Pons (tissue), 1 donor: ENCODE results near the gene EPHA1.

ENCODE experiments used
- DNase-seq: peaks from one replicate; pipeline ENCODE4 v3.0.0-alpha.2; 2016; ENCODE audit warnings: low spot score

Gene EPHA1

GRCh38 chr7:143372070-143372469 is 36.6 kb downstream of the EPHA1 start:
- peak; percentile 98 for DNase-seq

- no peak for DNase-seq
Measured at GRCh38 chr7:143369678-143370651, 38.7 kb downstream of the EPHA1 start.

GRCh38 chr7:143368387-143368786 is 40.3 kb downstream of the EPHA1 start:
- no peak for DNase-seq

- no peak for DNase-seq
Measured at GRCh38 chr7:143367972-143368371, 40.7 kb downstream of the EPHA1 start.

DNA sequence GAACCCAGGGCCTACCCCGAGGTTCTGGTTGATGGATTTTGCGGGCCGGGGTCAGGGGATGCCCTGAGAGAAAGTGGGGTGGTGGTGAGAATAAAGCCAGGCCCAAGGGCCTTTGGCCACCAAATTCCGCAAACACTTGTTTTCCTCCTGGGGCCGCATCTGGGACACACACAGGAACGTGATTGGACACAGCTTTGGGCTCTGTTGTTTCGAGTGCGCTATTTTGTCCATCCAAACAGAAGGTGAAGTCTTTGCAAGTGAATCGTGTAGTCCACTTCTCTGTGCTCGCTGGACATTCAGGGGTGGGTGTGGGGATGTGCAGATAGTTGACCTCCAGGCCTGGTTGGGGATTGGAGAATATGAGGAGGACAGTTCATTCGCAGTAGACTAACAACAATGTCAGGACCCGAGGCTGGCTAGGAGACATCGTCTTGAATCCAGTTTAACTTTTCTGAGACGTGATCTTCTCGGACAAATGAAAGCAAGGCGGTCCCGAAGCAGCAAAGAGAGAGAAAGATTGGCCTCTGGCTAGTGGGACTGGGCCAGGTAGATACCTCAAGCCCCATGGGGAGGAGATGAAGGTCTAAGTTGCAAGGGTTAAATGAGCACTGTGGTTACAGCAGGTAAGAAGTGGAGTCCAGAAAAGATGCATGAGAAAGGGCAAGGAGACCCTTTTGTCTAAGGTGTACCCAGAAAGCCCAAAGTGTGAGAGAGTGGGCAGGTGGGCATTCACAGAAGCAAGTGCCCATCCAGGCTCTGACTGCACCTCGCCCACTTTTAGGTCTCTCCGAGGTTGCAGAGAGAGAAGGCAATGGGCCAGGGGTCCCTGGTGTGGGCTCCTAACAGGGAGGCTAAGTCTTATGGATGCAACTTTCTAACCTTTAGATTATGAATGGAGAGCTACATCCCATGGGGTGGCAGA is 45.4 kb downstream of the EPHA1 start:
- DNase-seq = peak; percentile 57

DNA sequence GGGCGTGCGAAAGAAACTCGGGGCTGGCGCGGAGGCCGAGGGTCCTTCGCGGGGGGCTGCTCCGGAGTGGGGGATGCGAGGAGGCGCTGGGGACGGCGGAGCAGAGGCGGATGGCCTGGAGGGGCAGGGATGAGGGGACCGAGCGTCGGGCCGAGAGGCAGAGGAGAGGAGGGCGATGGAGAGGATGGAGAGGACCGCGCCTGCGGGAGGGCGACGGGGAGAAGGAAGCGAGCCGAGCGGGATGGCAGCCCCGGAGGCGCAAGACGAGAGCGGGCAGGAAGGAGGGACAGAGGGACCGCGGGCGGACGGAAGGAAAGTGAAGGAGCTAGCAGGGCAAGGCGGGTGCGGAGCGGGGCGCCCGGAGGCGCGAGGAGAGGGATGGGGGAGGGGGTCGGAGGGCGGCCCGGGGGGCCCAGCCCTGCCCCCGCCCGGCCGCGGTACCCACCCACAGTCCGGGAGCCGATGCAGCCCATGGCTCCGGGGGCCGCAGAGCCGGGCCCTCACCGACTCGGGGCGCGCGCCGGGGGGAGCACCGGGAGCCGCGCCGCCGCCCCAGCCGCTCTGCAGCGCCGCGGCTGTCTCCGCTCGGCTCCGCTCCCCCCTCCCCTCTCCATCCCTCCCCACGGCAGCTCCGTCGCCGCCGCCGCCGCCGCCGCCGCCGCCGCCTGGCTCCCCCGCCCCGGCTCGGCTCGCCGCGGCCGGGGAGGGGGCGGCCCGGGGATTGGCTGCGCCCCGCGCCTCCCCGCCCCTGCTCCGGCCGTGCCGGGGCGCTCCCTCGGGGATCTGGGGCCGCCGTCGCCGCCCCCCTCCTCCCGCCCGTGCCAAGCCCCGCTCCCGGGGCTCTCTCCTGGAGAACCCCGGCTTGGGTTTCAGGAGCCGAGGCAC is 46.3 kb downstream of the EPHA1 start, which contains the start of gene FAM131B:
Gene FAM131B, minus strand, starts transcription at position 583 of the 885 bp plus-strand sequence. Its CDS starts 110 bp downstream, at position 473.
- no peak for DNase-seq

DNA sequence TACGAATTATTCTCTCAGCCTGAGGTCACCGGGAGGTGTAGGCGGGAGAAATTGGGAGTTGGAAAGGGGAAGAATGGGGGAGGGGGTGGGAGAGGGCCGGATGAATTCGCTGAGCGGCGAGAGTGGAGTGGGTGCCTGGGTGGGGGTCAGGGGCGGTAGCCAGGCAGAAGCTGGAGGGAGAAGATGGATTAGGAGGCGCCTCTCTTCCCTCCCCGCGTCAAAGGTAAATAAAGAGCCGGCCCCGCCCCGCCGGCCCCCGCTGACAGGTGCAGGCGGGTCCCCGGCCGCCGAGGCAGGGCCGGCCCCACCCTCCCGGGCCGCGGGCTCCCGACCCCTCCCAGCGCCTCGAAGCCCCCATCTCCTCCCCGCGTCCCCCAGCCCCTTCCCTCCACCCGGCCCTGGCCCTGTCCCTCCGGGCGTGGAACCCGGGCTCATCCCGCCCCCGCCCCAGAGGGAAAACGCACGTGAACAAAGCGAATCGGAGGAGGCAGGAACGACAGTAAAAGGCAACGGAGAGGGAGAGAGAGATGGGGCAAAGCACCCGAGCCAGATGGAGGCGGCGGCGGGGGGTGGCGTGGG is 47.0 kb downstream of the EPHA1 start:
- no peak for DNase-seq

GRCh38 chr7:143360788-143361551 is 47.7 kb downstream of the EPHA1 start:
- peak; percentile 70 for DNase-seq

GRCh38 chr7:143359771-143360353 is 48.8 kb downstream of the EPHA1 start:
- no peak for DNase-seq

DNA sequence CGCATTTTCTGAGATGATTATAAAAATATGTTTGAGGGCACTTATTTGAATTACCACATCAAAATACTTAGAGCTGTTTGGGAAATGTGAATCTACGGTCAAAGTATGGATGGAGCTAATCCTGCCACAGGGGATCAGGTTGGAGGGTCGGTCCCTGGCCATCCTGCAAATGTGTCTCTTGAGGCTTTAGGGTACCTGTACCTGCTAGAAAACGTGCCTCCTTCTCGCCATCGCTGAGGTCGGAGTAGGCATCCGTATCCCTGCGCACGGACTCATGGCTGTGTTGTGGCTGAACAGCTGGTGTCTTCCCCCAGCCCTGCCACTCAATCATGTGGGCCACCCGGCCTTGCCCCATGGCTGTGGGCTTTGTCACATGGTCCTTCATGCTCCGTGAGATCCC is 50.0 kb downstream of the EPHA1 start:
- no peak for DNase-seq

DNA sequence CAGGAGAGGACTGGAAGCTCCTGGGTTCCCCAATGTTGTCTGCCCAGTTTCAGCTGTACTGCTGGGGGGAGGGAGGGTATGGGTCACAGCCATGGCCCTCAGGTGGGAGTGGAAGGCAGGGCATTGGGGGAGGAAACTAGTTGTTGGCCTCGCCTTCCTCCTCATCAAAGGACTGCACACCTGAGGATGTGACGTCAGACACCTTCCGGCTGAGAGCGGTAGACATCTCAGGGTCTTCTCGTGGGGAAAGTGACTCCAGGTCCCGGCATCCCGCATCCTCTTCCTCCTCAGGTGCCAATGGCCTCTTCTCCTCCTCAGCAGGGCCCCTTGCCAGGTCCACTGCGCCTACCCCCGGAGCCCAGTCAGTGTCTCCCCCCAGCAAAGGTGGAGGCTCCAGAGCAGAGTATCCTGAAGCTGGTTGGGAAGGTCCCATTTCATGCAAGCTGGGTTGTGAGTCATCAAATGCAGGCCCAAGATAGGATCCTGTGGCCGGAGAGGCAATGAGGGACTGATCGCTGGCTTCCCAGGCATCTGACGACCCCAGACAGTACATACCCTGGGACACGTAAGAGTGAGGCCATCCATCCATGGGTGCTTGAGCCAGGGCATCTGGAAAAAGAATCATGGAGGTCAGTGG is 52.1 kb downstream of the EPHA1 start:
- no peak for DNase-seq

GRCh38 chr7:143355450-143356385 is 52.9 kb downstream of the EPHA1 start:
- no peak for DNase-seq

GRCh38 chr7:143354965-143355364 is 53.7 kb downstream of the EPHA1 start:
- DNase-seq = no peak

DNA sequence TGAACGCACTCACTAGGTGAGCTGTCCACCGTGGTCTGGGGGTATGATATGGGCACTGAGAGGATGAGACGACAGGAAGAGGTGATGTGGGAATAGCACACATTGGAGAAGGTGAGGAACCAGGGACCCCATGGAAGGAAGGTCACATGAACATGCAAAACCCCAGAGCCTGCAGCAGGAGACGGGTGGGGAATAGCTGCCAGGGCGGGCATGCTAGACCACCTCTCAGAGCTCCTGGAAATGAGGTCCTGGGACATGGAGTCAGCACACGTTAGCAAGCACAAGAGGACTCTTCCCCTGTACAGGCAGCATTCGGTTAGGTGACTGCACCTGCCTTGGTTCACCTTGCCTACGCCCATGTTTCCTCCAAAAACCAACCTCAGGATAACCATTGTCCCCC is 54.3 kb downstream of the EPHA1 start:
- DNase-seq = no peak

GRCh38 chr7:143352531-143353002 is 56.1 kb downstream of the EPHA1 start:
- no peak for DNase-seq

- DNase-seq = no peak
Measured at GRCh38 chr7:143351574-143351973, 57.1 kb downstream of the EPHA1 start.

- no peak for DNase-seq
Measured at GRCh38 chr7:143351060-143351459, 57.6 kb downstream of the EPHA1 start.

- no peak for DNase-seq
Measured at GRCh38 chr7:143347950-143348349, 60.7 kb downstream of the EPHA1 start.
